Osteoblast (primary cell): ENCODE data around the gene IRF8. TPM values are rescaled to one million over a fixed set of nuclear protein-coding genes. Genes with fewer than 3 reads are reported as not detected.

Source experiments
- DNase-seq: peaks from one replicate; pipeline ENCODE4 v3.0.0; 2011; ENCODE audit warnings: low spot score, mixed read lengths; ENCODE audit not compliant: insufficient read length; ENCODE audit errors: missing footprints
- H2AFZ ChIP-seq: 2 replicates; pipeline ENCODE4 v1.6.0; 2011; ENCODE audit warnings: mild to moderate bottlenecking, low read length
- H3K27ac ChIP-seq: 2 replicates; pipeline ENCODE4 v1.5.1; 2011; ENCODE audit warnings: mild to moderate bottlenecking, low read depth, low read length, moderate library complexity
- H3K27me3 ChIP-seq: 2 replicates; pipeline ENCODE4 v1.6.0; 2012; ENCODE audit warnings: mild to moderate bottlenecking, control low read depth, inconsistent platforms, low read length, moderate library complexity; ENCODE audit not compliant: insufficient read depth
- H3K36me3 ChIP-seq: 2 replicates; pipeline ENCODE4 v1.5.1; 2011; ENCODE audit warnings: mild to moderate bottlenecking, low read length, control low read depth, moderate library complexity; ENCODE audit not compliant: insufficient read depth
- H3K4me1 ChIP-seq: 2 replicates; pipeline ENCODE4 v1.5.1; 2011; ENCODE audit warnings: mild to moderate bottlenecking, low read length, control low read depth, moderate library complexity; ENCODE audit not compliant: insufficient read depth
- H3K4me2 ChIP-seq: 2 replicates; pipeline ENCODE4 v1.6.0; 2011; ENCODE audit warnings: mild to moderate bottlenecking, low read length; ENCODE audit not compliant: insufficient read depth
- H3K4me3 ChIP-seq: fragments of 200-600 bp; sonication (generic); 3 replicates; pipeline ENCODE4 v1.5.1; 2012; ENCODE audit warnings: mild to moderate bottlenecking, low read length, inconsistent platforms; ENCODE audit not compliant: insufficient read depth
- H3K79me2 ChIP-seq: 2 replicates; pipeline ENCODE4 v1.6.0; 2012; ENCODE audit warnings: mild to moderate bottlenecking, low read length, control low read depth, inconsistent platforms; ENCODE audit not compliant: insufficient read depth
- H3K9me3 ChIP-seq: 2 replicates; pipeline ENCODE4 v1.5.1; 2011; ENCODE audit warnings: low read depth, low read length, control low read depth
- H4K20me1 ChIP-seq: 2 replicates; pipeline ENCODE4 v1.6.0; 2012; ENCODE audit warnings: mild to moderate bottlenecking, low read length, control low read depth; ENCODE audit not compliant: insufficient read depth
- CTCF ChIP-seq: IDR thresholded peaks from 2 replicates; pipeline ENCODE4 v1.5.1; 2011; ENCODE audit warnings: mild to moderate bottlenecking, low read depth, low read length, moderate library complexity; ENCODE audit errors: extremely low read depth
- total RNA-seq: library from RNA; depleted of rRNA; stranded (reverse); fragments of >200 nt; gene quantifications from 2 replicates; pipeline ENCODE4 v1.2.3, GENCODE V29; 2012

Gene IRF8
- total RNA-seq, 1 donor, result 0.36 TPM

- Histone ChIP-seq H3K27ac (no peak overlapping the region), H3K79me2 (no peaks in the 10 kb centered on the region), H3K27me3 (peaks cover 50% of the 10 kb centered on the region), H3K36me3 (no peaks in the 10 kb centered on the region), H3K4me3 (no peak overlapping the region), H4K20me1 (no peaks in the 10 kb centered on the region), H3K4me1 (no peaks in the 10 kb centered on the region), H3K4me2 (no peak overlapping the region), H2AFZ (no peak overlapping the region), H3K9me3 (no peaks in the 10 kb centered on the region)
- DNase-seq, result no peak
- no peak for TF ChIP-seq CTCF
Measured at GRCh38 chr16:85882181-85882810, 16.7 kb upstream of the IRF8 start.

DNA sequence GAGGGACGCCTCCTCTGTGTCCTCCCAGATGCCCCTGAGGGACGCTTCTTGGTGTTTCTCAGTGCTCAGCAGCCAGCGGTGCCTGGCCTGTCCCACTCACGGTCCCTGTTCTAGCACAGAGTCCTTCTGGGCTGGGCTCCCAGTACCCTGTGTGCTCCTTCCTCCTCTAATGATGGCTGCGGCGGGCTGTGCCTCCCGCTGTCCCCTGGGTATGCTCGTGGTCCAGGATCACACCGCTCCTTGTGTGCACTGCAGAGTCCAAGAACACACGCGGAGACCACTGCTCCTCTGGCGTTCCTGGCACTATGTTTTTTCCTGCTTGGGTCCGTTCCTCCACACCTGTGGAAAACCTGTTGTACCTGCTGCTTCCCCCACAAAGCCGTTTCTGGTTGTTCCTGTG is 15.1 kb upstream of the IRF8 start:
- TF ChIP-seq CTCF, result no peak
- Histone ChIP-seq H3K27ac (no peak overlapping the region), H2AFZ (no peak overlapping the region), H3K27me3 (peaks cover 50% of the 10 kb centered on the region), H3K36me3 (no peaks in the 10 kb centered on the region), H3K4me1 (peaks cover 3% of the 10 kb centered on the region), H3K4me3 (no peak overlapping the region), H3K79me2 (no peaks in the 10 kb centered on the region), H3K4me2 (no peak overlapping the region), H4K20me1 (no peaks in the 10 kb centered on the region), H3K9me3 (no peaks in the 10 kb centered on the region)
- DNase-seq, result no peak

DNA sequence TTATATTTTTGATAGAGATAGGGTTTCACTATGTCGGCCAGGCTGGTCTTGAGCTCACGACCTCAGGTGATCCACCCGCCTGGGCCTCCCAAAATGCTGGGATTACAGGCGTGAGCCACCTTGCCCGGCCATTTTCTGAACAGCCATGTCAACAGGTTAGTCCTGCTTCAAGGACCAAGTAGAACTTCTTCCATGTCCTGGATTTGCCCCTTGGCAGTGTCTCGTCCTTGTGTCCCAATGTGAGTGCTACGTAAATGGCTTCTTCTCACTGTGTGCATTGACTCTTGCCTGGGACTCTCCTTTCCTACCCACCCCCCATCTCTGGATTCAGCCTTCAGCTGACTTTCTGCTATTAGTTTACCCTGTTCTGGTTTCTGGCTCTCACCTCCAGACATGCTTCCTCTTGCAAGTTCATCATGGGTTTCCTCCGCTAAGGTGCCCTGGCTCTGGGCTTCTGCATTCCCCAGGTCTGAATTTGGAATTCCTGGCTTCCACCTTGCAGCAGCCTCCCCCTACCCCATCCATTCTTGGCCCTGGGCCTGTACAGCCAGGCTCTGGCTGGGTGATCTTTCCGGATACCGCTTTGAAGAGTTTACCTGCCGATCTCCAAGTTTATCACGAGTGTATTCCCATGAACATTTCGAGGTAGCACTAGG is 14.0 kb upstream of the IRF8 start:
- H3K9me3 ChIP-seq, result no peaks in the 10 kb centered on the region
- no peak overlapping the region for H3K4me2 ChIP-seq
- H2AFZ ChIP-seq, result no peak overlapping the region
- H3K36me3 ChIP-seq, result no peaks in the 10 kb centered on the region
- H3K4me1 ChIP-seq, result peaks cover 11% of the 10 kb centered on the region
- H3K79me2 ChIP-seq, result no peaks in the 10 kb centered on the region
- no peak for TF ChIP-seq CTCF
- H3K27ac ChIP-seq, result no peak overlapping the region
- no peak for DNase-seq
- H3K4me3 ChIP-seq, result no peak overlapping the region
- peaks cover 48% of the 10 kb centered on the region for H3K27me3 ChIP-seq
- H4K20me1 ChIP-seq, result no peaks in the 10 kb centered on the region

- no peak overlapping the region for H3K4me2 ChIP-seq
- H3K4me3 ChIP-seq, result no peak overlapping the region
- H3K27me3 ChIP-seq, result peaks cover 42% of the 10 kb centered on the region
- no peaks in the 10 kb centered on the region for H3K9me3 ChIP-seq
- H3K36me3 ChIP-seq, result no peaks in the 10 kb centered on the region
- H2AFZ ChIP-seq, result no peak overlapping the region
- DNase-seq, result no peak
- H3K4me1 ChIP-seq, result peaks cover 11% of the 10 kb centered on the region
- H3K79me2 ChIP-seq, result no peaks in the 10 kb centered on the region
- H3K27ac ChIP-seq, result no peak overlapping the region
- no peak for TF ChIP-seq CTCF
- H4K20me1 ChIP-seq, result no peaks in the 10 kb centered on the region
Measured at GRCh38 chr16:85885537-85885936, 13.4 kb upstream of the IRF8 start.
